Retinal pigment epithelial cell (primary cell): ENCODE measurements around the gene HSD11B1.

Experiments used
- DNase-seq: peaks from one replicate; pipeline ENCODE4 v3.0.0-alpha.2; 2010; ENCODE audit warnings: low read depth
- H3K4me3 ChIP-seq: 2 replicates; pipeline ENCODE4 v1.5.1; 2011; ENCODE audit warnings: mild to moderate bottlenecking, low read length, control low read depth, moderate library complexity
- TF ChIP-seq, protein P1 (sequence below): conservative IDR thresholded peaks from 2 replicates; pipeline ENCODE4 v1.5.1; 2011; ENCODE audit warnings: low read depth, low read length, control low read depth, inconsistent platforms

Gene HSD11B1

DNA sequence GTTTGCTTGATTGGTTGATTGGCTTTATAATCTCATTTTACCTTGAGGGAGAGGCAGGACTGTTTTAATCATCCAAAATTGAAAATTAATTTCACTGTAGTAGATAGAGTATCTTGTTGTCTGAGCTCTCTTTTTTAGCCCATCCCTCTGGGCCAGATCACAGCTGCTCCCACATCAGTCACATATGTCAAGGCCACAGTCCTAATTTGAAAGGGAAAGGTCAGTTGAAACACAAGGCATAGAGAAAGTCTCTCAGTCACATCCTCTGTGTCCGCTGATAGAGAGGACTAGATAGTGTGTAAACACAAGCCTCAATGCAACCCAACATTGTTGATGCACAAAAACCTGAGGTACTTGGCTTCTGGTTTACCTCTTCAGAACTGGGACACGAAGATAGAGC lies 72.9 kb downstream of the HSD11B1 start:
- no peak overlapping the region for H3K4me3 ChIP-seq
- DNase-seq, result no peak
- TF ChIP-seq, protein P1, sequence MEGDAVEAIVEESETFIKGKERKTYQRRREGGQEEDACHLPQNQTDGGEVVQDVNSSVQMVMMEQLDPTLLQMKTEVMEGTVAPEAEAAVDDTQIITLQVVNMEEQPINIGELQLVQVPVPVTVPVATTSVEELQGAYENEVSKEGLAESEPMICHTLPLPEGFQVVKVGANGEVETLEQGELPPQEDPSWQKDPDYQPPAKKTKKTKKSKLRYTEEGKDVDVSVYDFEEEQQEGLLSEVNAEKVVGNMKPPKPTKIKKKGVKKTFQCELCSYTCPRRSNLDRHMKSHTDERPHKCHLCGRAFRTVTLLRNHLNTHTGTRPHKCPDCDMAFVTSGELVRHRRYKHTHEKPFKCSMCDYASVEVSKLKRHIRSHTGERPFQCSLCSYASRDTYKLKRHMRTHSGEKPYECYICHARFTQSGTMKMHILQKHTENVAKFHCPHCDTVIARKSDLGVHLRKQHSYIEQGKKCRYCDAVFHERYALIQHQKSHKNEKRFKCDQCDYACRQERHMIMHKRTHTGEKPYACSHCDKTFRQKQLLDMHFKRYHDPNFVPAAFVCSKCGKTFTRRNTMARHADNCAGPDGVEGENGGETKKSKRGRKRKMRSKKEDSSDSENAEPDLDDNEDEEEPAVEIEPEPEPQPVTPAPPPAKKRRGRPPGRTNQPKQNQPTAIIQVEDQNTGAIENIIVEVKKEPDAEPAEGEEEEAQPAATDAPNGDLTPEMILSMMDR, result no peak

DNA sequence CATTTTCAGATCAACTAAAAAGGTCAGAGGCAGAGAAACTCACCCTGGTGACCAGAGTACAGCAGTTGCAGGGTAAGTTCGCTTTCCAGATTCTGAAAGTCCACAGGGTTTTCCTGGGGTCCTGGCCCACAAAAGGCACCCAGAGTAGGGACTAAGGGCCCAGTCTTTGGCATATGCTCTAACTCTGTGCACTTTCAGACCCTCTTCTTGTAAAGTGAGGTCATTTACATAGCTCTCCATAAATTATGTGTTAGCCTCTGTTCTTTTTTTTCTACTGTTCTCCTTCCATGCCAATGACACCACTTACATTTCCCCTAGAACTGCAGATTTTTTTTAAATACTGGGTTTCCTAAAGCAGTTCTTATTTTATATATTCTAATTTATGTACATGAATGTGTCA lies 73.5 kb downstream of the HSD11B1 start:
- DNase-seq, result no peak
- no peak overlapping the region for H3K4me3 ChIP-seq
- TF ChIP-seq, protein P1, result no peak

DNA sequence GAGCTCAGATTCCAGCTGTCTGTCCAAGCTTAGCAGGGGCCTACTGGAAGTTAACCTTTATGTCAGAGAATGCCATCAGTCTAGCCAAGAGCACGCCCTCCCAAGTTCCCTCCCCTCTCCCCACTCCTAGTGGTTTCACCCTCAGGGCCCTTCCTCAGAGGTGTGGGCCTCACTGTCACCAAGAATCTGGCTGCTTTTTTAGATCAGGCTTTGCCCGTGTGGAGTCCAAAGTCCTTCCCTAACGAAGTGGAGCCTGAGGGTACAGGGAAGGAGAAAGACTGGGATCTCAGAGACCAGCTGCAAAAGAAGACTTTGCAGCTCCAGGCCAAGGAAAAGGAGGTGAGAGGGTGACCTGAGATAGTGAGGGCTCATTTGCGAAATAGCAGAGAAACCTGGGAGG lies 75.6 kb downstream of the HSD11B1 start:
- H3K4me3 ChIP-seq, result no peak overlapping the region
- TF ChIP-seq, protein P1, result no peak
- DNase-seq, result no peak

DNA sequence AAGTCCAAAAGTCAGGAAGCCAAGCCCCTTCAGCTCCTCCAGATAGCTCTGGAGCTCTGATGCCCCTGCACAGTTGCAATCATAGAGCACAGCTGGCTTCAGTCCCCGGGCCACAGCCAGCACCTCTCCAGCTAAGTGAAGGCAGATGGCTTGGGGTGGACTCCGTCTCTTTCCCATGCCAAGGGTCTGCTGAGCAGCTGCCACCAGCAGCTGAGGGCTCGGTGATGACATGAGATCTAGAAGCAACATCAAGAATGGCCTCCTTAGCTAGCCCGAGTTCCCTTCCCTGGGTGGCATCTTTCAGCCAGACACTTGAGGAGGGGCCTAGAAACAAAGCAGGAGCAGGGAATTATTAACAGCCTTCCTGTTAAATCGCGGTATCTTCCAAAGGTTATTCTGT lies 78.7 kb downstream of the HSD11B1 start:
- DNase-seq, result no peak
- H3K4me3 ChIP-seq, result peak overlapping the region; percentile 89
- TF ChIP-seq, protein P1, result no peak
